GM21619 (cell line): ENCODE results near the gene CDC14A.

Source experiments
- ATAC-seq: cut with Tn5 transposase; IDR thresholded peaks from one replicate; pipeline ENCODE4 v1.9.1; 2021; ENCODE audit not compliant: unreplicated experiment

Gene CDC14A

DNA sequence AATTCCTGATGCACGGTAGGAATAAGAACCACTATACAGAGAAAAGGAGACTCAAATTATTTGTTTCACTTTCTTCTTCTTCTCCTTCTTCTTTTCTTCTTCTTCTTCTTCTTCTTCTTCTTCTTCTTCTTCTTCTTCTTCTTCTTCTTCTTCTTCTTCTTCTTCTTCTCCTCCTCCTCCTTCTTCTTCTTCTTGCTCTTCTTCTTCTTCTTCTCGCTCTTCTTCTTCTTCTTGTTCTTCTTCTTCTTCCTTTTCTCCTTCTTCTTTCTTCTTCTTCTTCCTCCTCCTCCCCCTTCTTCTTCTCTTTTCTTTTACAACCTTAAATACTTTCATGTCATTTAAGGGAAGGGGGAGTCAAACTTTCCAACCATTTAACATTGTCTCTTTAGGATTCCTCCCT is 174.6 kb downstream of the CDC14A start:
- no peak for ATAC-seq

GRCh38 chr1:100528871-100529270 is 176.6 kb downstream of the CDC14A start:
- no peak for ATAC-seq

- ATAC-seq, result no peak
These were observed 177.8 kb downstream of the CDC14A start for GRCh38 chr1:100530141-100530540.

- peak; percentile 90 for ATAC-seq
These were observed 178.7 kb downstream of the CDC14A start for GRCh38 chr1:100530880-100531487.

- ATAC-seq, result no peak
These were observed 180.3 kb downstream of the CDC14A start for GRCh38 chr1:100532645-100533044.

DNA sequence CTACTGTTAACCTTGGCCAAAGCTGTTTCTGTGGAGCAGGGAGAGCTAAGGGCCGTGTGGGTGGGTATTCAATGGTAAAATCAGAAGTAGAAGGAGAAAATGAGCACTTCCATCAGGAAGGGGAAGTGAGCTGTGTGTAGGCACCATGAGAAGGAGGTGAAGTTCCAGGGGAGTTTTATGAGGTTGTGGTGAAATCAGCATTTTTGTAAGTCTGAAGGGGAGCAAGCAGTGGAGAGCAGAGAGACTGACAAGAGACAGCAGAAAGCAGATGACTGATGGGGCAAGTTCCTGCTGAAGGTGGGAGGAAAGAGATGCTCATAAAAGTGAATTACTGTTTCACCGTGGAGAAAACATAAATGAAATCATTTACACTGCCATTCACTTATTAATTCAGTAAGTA is 183.0 kb downstream of the CDC14A start:
- no peak for ATAC-seq

DNA sequence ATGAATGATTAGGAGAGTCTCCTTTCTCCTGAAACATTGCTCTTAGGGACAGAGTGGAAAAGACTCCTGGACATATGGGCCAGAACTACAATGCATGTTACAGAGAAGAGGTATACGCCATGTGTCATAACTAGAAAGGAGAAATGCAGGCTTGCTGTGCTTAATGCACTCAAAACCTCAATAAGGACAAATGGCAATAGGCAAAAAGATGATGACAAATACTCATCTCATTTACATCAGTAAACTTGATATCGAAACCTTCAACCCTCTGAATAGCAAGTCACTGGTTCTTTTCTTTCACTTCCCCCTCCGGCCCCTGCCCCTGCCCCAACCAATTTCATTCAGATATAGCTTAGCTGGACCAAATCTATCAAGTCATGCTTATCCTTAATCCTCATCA is 183.7 kb downstream of the CDC14A start:
- peak; percentile 86 for ATAC-seq

GRCh38 chr1:100538913-100539835 is 186.9 kb downstream of the CDC14A start:
- ATAC-seq, result no peak

DNA sequence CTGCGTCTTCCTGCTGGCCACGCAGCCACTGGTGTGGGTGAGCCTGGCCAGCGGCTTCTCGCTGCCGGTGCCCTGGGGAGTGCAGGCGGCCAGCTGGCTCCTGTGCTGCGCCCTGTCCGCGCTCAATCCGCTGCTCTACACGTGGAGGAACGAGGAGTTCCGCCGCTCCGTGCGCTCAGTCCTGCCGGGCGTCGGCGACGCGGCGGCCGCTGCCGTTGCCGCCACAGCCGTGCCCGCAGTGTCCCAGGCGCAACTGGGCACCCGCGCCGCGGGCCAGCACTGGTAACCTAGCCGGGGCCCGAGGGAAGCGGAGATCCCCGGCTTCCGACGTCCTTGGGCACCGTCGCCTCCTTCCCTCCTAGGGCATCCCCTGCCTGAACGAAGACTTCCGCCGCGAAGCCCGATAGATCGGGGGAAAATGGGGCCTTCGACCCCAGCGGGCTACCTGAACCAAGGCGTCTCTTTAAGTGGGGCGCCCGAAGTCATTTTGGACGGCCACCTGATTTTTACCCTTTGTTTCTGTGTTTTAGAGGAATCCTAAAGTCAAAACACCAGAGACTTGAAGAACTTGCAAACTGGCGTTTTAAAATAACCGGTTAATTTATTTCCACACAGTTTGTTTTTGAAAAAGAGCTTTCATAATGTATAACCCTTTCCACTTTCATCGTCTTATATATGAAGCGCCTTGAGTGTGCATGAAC is 187.7 kb downstream of the CDC14A start:
- ATAC-seq, result no peak

- ATAC-seq, result no peak
These were observed 190.0 kb downstream of the CDC14A start for GRCh38 chr1:100542285-100542684.

GRCh38 chr1:100543640-100544039 is 191.3 kb downstream of the CDC14A start:
- ATAC-seq, result no peak

- ATAC-seq, result no peak
These were observed 192.5 kb downstream of the CDC14A start for GRCh38 chr1:100544791-100545190.

DNA sequence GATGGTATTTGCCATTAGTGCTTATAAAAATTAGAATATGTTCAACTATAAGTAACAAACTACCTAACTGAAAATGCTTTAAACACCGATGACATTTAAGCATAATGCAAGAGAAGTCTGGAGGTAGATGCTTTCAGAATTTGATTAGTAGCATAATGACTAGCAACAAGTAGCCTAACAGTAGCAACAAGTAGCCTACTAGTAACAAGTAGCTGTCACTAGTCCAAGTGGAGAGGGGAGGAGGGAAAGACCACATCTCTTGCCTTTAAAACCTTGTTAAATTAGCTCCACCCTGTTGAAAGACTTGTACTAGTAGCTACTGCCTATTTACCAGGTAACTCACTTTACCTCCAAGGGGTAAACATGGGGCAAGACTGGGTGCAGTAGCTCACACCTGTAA is 193.5 kb downstream of the CDC14A start:
- no peak for ATAC-seq

- no peak for ATAC-seq
These were observed 199.7 kb downstream of the CDC14A start for GRCh38 chr1:100552031-100552430.

- ATAC-seq, result no peak
These were observed 200.6 kb downstream of the CDC14A start for GRCh38 chr1:100552922-100553321.

DNA sequence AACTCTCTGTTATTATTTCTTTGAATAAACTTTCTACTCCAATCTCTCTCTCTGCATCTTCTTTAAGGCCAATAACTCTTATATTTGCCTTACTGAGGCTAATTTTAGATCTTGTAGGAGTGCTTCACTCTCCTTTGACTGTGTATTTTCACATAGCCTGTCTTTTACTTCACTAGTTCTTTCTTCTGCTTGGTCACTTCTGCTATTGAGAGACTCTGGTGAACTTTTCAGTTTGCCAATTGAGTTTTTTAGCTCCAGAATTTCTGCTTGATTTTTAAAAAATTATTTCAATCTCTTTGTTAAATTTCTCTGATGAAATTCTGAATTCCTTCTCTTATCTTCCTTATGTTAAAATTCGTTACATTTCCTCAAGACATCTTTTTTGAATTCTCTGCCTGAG is 203.9 kb downstream of the CDC14A start:
- ATAC-seq, result no peak

- ATAC-seq, result no peak
These were observed 204.8 kb downstream of the CDC14A start for GRCh38 chr1:100556925-100557605.

DNA sequence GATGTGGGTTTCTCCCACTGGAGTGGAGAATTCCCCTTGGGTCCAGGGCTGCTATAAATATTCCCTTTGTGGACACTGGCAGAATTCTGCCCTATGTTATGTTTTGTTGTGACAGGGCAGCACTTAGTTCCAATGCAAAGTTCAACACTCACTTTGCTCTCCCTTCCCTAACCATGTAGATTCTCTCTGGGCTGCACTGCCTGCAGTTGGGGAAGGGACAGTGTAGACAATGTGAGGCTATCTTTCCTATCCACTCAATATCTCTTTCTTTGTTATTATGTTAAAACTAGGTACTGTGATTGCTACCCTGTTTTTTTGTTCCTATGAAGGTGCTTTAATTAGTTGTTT is 205.3 kb downstream of the CDC14A start:
- ATAC-seq, result no peak

DNA sequence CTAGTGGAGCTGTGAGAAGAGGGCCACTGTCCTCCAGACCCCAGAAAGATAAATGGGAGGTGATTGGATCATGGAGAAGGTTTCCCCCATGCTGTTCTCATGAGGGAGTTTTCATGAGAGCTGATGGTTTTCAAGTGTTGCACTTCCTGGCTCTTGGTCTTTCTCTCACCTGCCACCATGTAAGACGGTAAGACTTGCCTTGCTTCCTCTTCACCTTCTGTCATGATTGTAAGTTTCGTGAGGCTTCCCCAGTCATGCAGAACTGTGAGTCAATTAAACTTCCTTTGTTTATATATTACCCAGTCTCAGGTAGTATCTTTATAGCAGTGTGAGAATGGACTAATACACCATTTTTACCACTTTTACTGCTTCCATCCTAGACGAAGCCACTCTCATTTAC is 213.2 kb downstream of the CDC14A start:
- peak; percentile 48 for ATAC-seq

- ATAC-seq, result no peak
These were observed 213.8 kb downstream of the CDC14A start for GRCh38 chr1:100565937-100566699.

GRCh38 chr1:100567062-100567461 is 214.8 kb downstream of the CDC14A start:
- no peak for ATAC-seq
